ENCODE measurements around the gene KDM4F. TPM values are rescaled to one million over a fixed set of nuclear protein-coding genes. Genes with fewer than 3 reads are reported as not detected.

KDM4F gene
- total and polyA plus RNA-seq, 4 donors, result not detected

GRCh38 chr11:95093548-95093947 lies 44.3 kb downstream of the KDM4F start:
- Histone ChIP-seq H3K27ac (ENCODE audit: low read depth in 1 of 2, low read length in 2 of 2) (no peak overlapping the region), H3K9me3 (ENCODE audit: control insufficient read depth in 4 of 4, low read length in 3 of 4) (no peaks in the 10 kb centered on the region), H3K4me1 (ENCODE audit: control insufficient read depth in 4 of 4, insufficient read depth in 4 of 4, low read length in 3 of 4) (peaks cover 2 to 18% (median 7%) of the 10 kb centered on the region in 4 donors), H3K36me3 (ENCODE audit: control insufficient read depth in 4 of 4, insufficient read depth in 3 of 4, low read depth in 1 of 4, low read length in 3 of 4) (no peaks in the 10 kb centered on the region), H3K4me3 (ENCODE audit: low read depth in 1 of 3, low read length in 3 of 3) (no peak overlapping the region), H3K27me3 (ENCODE audit: control insufficient read depth in 4 of 4, insufficient read depth in 4 of 4, low read length in 3 of 4) (no peaks in the 10 kb centered on the region), H3K9ac (ENCODE audit: low read depth in 1 of 2, low read length in 2 of 2) (no peak overlapping the region)
- TF ChIP-seq MAX (IDR thresholded peaks at IDR 0.05) (no peak), ZBTB33 (IDR thresholded peaks at IDR 0.05) (no peak), SP1 (IDR thresholded peaks at IDR 0.05) (no peak), FOXA2 (IDR thresholded peaks at IDR 0.05) (no peak), CTCF (IDR thresholded peaks at IDR 0.05; ENCODE audit: low read depth, low read length, missing input control) (no peak), HNF4G (IDR thresholded peaks at IDR 0.05) (no peak), TAF1 (conservative IDR thresholded peaks at IDR 0.05) (no peak), FOXA1 (IDR thresholded peaks at IDR 0.05) (no peak), EGR1 (IDR thresholded peaks at IDR 0.05; ENCODE audit: low read depth in 2 of 2) (no peak), NR2F2 (IDR thresholded peaks at IDR 0.05) (no peak), HNF4A (conservative IDR thresholded peaks at IDR 0.05) (no peak), RXRA (IDR thresholded peaks at IDR 0.05) (no peak), GABPA (IDR thresholded peaks at IDR 0.05 in 1 of 2, conservative IDR thresholded peaks at IDR 0.05 in 1 of 2) (no peak), REST (IDR thresholded peaks at IDR 0.05) (no peak), RAD21 (IDR thresholded peaks at IDR 0.05) (no peak), ATF3 (IDR thresholded peaks at IDR 0.05) (no peak), YY1 (IDR thresholded peaks at IDR 0.05) (no peak), JUND (IDR thresholded peaks at IDR 0.05) (no peak)
- 87% methylated on average over 3 of the region's 3 CpGs for WGBS
- no peak for DNase-seq (ENCODE audit: low spot score)
